Measurements from ENCODE around the gene GPS1.

GRCh38 chr17:82024859-82025258 is 26.8 kb upstream of the GPS1 start:
- TF ChIP-seq EZH2 (IDR thresholded peaks at IDR 0.05; ENCODE audit: insufficient read depth, low read length) (no peak), CTCF (IDR thresholded peaks at IDR 0.05; ENCODE audit: insufficient read depth, low read depth, low read length) (no peak)
